H1 (cell line): ENCODE measurements around the gene KIF26B. TPM values are rescaled to one million over a fixed set of nuclear protein-coding genes. Genes with fewer than 3 reads are reported as not detected.

Experiments
- CTCF ChIA-PET: fragments of 300-600 bp; sonication (Branson Sonifier 250); formaldehyde crosslinking; loops from one replicate; lab custom pipeline; 2021; ENCODE audit not compliant: partially characterized antibody; lab: Charles Lee
- POLR2A ChIA-PET: fragments of 300-600 bp; sonication (Branson Sonifier 250); formaldehyde crosslinking; loops from one replicate; lab custom pipeline; 2021; ENCODE audit warnings: inconsistent platforms; ENCODE audit not compliant: partially characterized antibody; lab: Charles Lee
- DNase-seq, 2 experiments: peaks; one replicate each; pipeline versions ENCODE4 v3.0.0 to v3.0.0-alpha.2; 2010 to 2022; ENCODE audit warnings: low spot score in 2 of 2, low read depth in 1 of 2, mixed read lengths in 1 of 2
- FAIRE-seq: peaks from 2 replicates; lab custom pipeline; 2011; peaks lifted over from hg19 to GRCh38; lab: Jason Lieb, UNC
- H2AFZ ChIP-seq: 2 replicates; pipeline ENCODE4 v1.8.1; 2012; ENCODE audit warnings: low read length, inconsistent platforms
- H2AK5ac ChIP-seq: 2 replicates; pipeline ENCODE4 v1.6.1; 2013; ENCODE audit warnings: low read depth, low read length
- H2BK120ac ChIP-seq: replicated peaks from 2 replicates; pipeline ENCODE3; 2013; ENCODE audit warnings: low read depth, low read length, inconsistent platforms
- H2BK12ac ChIP-seq: 2 replicates; pipeline ENCODE4 v1.6.1; 2013; ENCODE audit warnings: low read depth, low read length
- H2BK15ac ChIP-seq: 2 replicates; pipeline ENCODE4 v1.6.1; 2013; ENCODE audit warnings: low read length
- H2BK20ac ChIP-seq: 2 replicates; pipeline ENCODE4 v1.6.1; 2013; ENCODE audit warnings: low read length
- H2BK5ac ChIP-seq: 2 replicates; pipeline ENCODE4 v1.6.1; 2013; ENCODE audit warnings: low read depth, low read length
- H3K14ac ChIP-seq: 2 replicates; pipeline ENCODE4 v1.6.1; 2013; ENCODE audit warnings: inconsistent platforms; ENCODE audit not compliant: insufficient read length
- H3K18ac ChIP-seq: 2 replicates; pipeline ENCODE4 v1.6.1; 2013; ENCODE audit warnings: low read length; ENCODE audit errors: extremely low read depth
- H3K23ac ChIP-seq: 2 replicates; pipeline ENCODE4 v1.6.1; 2013; ENCODE audit warnings: inconsistent platforms; ENCODE audit not compliant: insufficient read length
- H3K23me2 ChIP-seq: 2 replicates; pipeline ENCODE4 v1.6.1; 2013; ENCODE audit warnings: low read depth, low read length
- H3K27ac ChIP-seq: 2 replicates; pipeline ENCODE4 v1.6.1; 2011; ENCODE audit warnings: low read depth, low read length, inconsistent platforms
- H3K27me3 ChIP-seq, 4 experiments: replicated peaks in 1 of 4; 1 replicate in 1 of 4; 2 replicates in 3 of 4; pipeline versions ENCODE4 v1.6.1 to v1.8.1; 2011 to 2013; ENCODE audit warnings: low read length in 3 of 4, mild to moderate bottlenecking in 3 of 4, inconsistent platforms in 2 of 4, mixed read lengths in 2 of 4, moderate library complexity in 1 of 4; ENCODE audit not compliant: control insufficient read depth in 3 of 4, insufficient read depth in 3 of 4; ENCODE audit errors: extremely low read depth in 1 of 4
- H3K36me3 ChIP-seq, 4 experiments: 2 replicates each; pipeline versions ENCODE4 v1.6.1 to v1.8.1; 2011 to 2013; ENCODE audit warnings: mild to moderate bottlenecking in 4 of 4, low read length in 3 of 4, moderate library complexity in 2 of 4, control low read depth in 1 of 4, inconsistent platforms in 1 of 4; ENCODE audit not compliant: insufficient read depth in 4 of 4, control insufficient read depth in 2 of 4
- H3K4ac ChIP-seq: replicated peaks from 2 replicates; pipeline ENCODE3; 2013; ENCODE audit warnings: low read length, low read depth, mixed read lengths, inconsistent platforms; ENCODE audit not compliant: insufficient read length
- H3K4me1 ChIP-seq, 4 experiments: replicated peaks in 1 of 4; 1 replicate in 1 of 4; 2 replicates in 3 of 4; pipeline versions ENCODE4 v1.6.1 to v1.8.1; 2011 to 2013; ENCODE audit warnings: low read length in 3 of 4, inconsistent platforms in 2 of 4, mixed read lengths in 1 of 4; ENCODE audit not compliant: insufficient read depth in 4 of 4, control insufficient read depth in 3 of 4
- H3K4me2 ChIP-seq, 2 experiments: 2 replicates each; pipeline versions ENCODE4 v1.6.1 to v1.8.1; 2011 to 2013; ENCODE audit warnings: low read depth in 2 of 2, low read length in 2 of 2, control low read depth in 1 of 2, inconsistent platforms in 1 of 2, mild to moderate bottlenecking in 1 of 2; ENCODE audit not compliant: insufficient read depth in 1 of 2
- H3K4me3 ChIP-seq, 4 experiments: fragments of 200-600, 300-600 bp in 1 of 4; sonication (generic), shearing (Covaris generic), sonication (Bioruptor Twin) in 1 of 4; 2 replicates each; pipeline versions ENCODE4 v1.5.1 to v1.8.1; 2011 to 2016; ENCODE audit warnings: low read length in 4 of 4, low read depth in 3 of 4, control low read depth in 2 of 4, inconsistent platforms in 2 of 4, mild to moderate bottlenecking in 2 of 4, mixed read lengths in 1 of 4, moderate library complexity in 1 of 4; ENCODE audit not compliant: insufficient read depth in 2 of 4; ENCODE audit errors: extremely low read depth in 1 of 4
- H3K56ac ChIP-seq: replicated peaks from 2 replicates; pipeline ENCODE3; 2013; ENCODE audit warnings: low read depth, mild to moderate bottlenecking, mixed read lengths, low read length, inconsistent platforms; ENCODE audit not compliant: insufficient read length
- H3K79me1 ChIP-seq: 2 replicates; pipeline ENCODE4 v1.6.1; 2013; ENCODE audit warnings: low read depth, low read length, control low read depth
- H3K79me2 ChIP-seq, 2 experiments: 2 replicates each; pipeline versions ENCODE4 v1.6.1 to v1.8.1; 2012 to 2013; ENCODE audit warnings: low read length in 2 of 2, mild to moderate bottlenecking in 2 of 2, inconsistent platforms in 1 of 2; ENCODE audit not compliant: insufficient read depth in 2 of 2, control insufficient read depth in 1 of 2
- H3K9ac ChIP-seq, 4 experiments: replicated peaks in 1 of 4; 1 replicate in 1 of 4; 2 replicates in 3 of 4; pipeline versions ENCODE4 v1.6.1 to v1.8.1; 2011 to 2013; ENCODE audit warnings: low read depth in 3 of 4, low read length in 3 of 4, control low read depth in 2 of 4, mild to moderate bottlenecking in 2 of 4, moderate library complexity in 2 of 4, inconsistent platforms in 1 of 4; ENCODE audit errors: extremely low read depth in 1 of 4
- H3K9me3 ChIP-seq, 2 experiments: 2 replicates each; pipeline versions ENCODE4 v1.6.1 to v1.8.1; 2012 to 2013; ENCODE audit warnings: mild to moderate bottlenecking in 2 of 2, moderate library complexity in 2 of 2, control low read depth in 1 of 2, inconsistent platforms in 1 of 2, low read depth in 1 of 2, low read length in 1 of 2, mixed read lengths in 1 of 2; ENCODE audit not compliant: insufficient read depth in 2 of 2
- H4K20me1 ChIP-seq, 2 experiments: replicated peaks in 1 of 2; 2 replicates each; pipeline versions ENCODE3 to v1.8.1; 2011 to 2013; ENCODE audit warnings: inconsistent platforms in 2 of 2, low read length in 2 of 2, mild to moderate bottlenecking in 1 of 2; ENCODE audit not compliant: insufficient read depth in 2 of 2, control insufficient read depth in 1 of 2
- H4K5ac ChIP-seq: 2 replicates; pipeline ENCODE4 v1.6.1; 2013; ENCODE audit warnings: low read length, low read depth, mixed read lengths, inconsistent platforms; ENCODE audit not compliant: insufficient read length
- H4K8ac ChIP-seq: 2 replicates; pipeline ENCODE4 v1.8.0; 2013; ENCODE audit warnings: mild to moderate bottlenecking, moderate library complexity, low read length, inconsistent platforms; ENCODE audit not compliant: insufficient read depth; ENCODE audit errors: extremely low read depth
- H4K91ac ChIP-seq: replicated peaks from 2 replicates; pipeline ENCODE3; 2013; ENCODE audit warnings: low read length, mixed read lengths, inconsistent platforms; ENCODE audit not compliant: insufficient read length
- EGR1 ChIP-seq: IDR thresholded peaks from 2 replicates; pipeline ENCODE4 v1.6.1; 2011; ENCODE audit warnings: low read depth, low read length, borderline replicate concordance
- KDM4A ChIP-seq: IDR thresholded peaks from one replicate; pipeline ENCODE4 v1.7.1; 2012; ENCODE audit warnings: low read depth, mild to moderate bottlenecking, moderate library complexity, low read length, inconsistent platforms; ENCODE audit not compliant: severe bottlenecking
- MAFK ChIP-seq: IDR thresholded peaks from 2 replicates; pipeline ENCODE4 v1.6.1; 2012; ENCODE audit warnings: low read depth, mild to moderate bottlenecking, improper control_type of control experiment, low read length
- RBBP5 ChIP-seq: IDR thresholded peaks from 2 replicates; pipeline ENCODE4 v1.7.1; 2012; ENCODE audit warnings: low read depth, mild to moderate bottlenecking, inconsistent platforms, low read length, moderate library complexity, borderline replicate concordance
- TEAD4 ChIP-seq: IDR thresholded peaks from 2 replicates; pipeline ENCODE4 v1.6.1; 2012; ENCODE audit warnings: low read depth, low read length, inconsistent platforms, mixed read lengths
- WGBS, 2 experiments: shearing (Covaris generic) in 1 of 2; methylation state at CpG; one replicate each; pipeline versions ENCODE4 v1.1.6 to v1.1.7; 2013 to 2015; ENCODE audit warnings: low lambda C conversion rate in 2 of 2, mixed read lengths in 2 of 2, inconsistent platforms in 1 of 2, low coverage in 1 of 2, missing lambda C conversion rate in 1 of 2; ENCODE audit not compliant: insufficient replicate concordance in 2 of 2, insufficient coverage in 1 of 2, insufficient read length in 1 of 2; ENCODE audit errors: extremely low coverage in 1 of 2, missing lambda C conversion rate in 1 of 2; 5-methylcytosine and 5-hydroxymethylcytosine counted together
- polyA plus RNA-seq, 7 experiments: library from polyadenylated mRNA; depleted of rRNA in 3 of 7; stranded (reverse) in 5 of 7; unstranded in 2 of 7; fragments of >200 nt in 5 of 7; fragments of 200-250 nt in 2 of 7; gene quantifications; 1 replicate in 5 of 7; 2 replicates in 1 of 7; 4 replicates in 1 of 7; pipeline versions ENCODE4 v1.2.1 to v1.2.3, GENCODE V29; 2011 to 2013; ENCODE audit warnings: missing spikeins in 2 of 7, mixed read lengths in 2 of 7
- total RNA-seq: library from RNA; stranded (reverse); fragmentation: NEBNext Ultra II Directional; extraction: Animal tissue kit (Norgen Biotek cat#: 25700); gene quantifications from 2 replicates; pipeline ENCODE4 v1.2.1, GENCODE V29; 2021

KIF26B gene
- total and polyA plus RNA-seq, 2 of the 8 experiments (the other 6 are each of a cell fraction or from before 2014, with no cell fraction given), result 0.06 to 0.28 TPM

GRCh38 chr1:245334827-245335490 lies 180.2 kb downstream of the KIF26B start:
- no peak overlapping the region for H2BK20ac ChIP-seq
- H3K4me1 ChIP-seq, result peaks cover 0 to 8% (median 3%) of the 10 kb centered on the region in 4 experiments; a peak in 4 of 7 replicates
- TF ChIP-seq TEAD4 (no peak), MAFK (no peak), RBBP5 (no peak), EGR1 (no peak), KDM4A (no peak)

More at GRCh38 chr1:245334827-245335490, 180.2 kb downstream of the KIF26B start:
- Histone ChIP-seq H3K9ac (no peak overlapping the region), H3K56ac (no peak overlapping the region), H4K20me1 (no peaks in the 10 kb centered on the region), H4K5ac (no peak overlapping the region), H3K23ac (no peak overlapping the region), H3K79me2 (no peaks in the 10 kb centered on the region), H3K4me3 (no peak overlapping the region), H3K23me2 (no peaks in the 10 kb centered on the region), H3K27me3 (peaks cover 0 to 4% (median 3%) of the 10 kb centered on the region in 4 experiments; a peak in 2 of 7 replicates), H3K4me2 (no peak overlapping the region), H3K27ac (no peak overlapping the region), H3K9me3 (no peaks in the 10 kb centered on the region), H3K79me1 (no peaks in the 10 kb centered on the region), H2BK12ac (0 out of 2 replicates have a peak overlapping the region, but pooled peaks have one; percentile 0), H3K14ac (no peak overlapping the region), H2BK5ac (no peak overlapping the region), H2AFZ (no peak overlapping the region), H2BK15ac (no peak overlapping the region), H2AK5ac (no peak overlapping the region), H2BK120ac (no peak overlapping the region), H3K18ac (no peak overlapping the region), H4K8ac (peak overlapping the region; percentile 12; the same call in 1 of the 2 replicates), H4K91ac (no peak overlapping the region), H3K4ac (no peak overlapping the region), H3K36me3 (no peaks in the 10 kb centered on the region)
- no peak for DNase-seq
- CTCF ChIA-PET, result interaction anchor here (0.6 kb wide), 1 partner anchor 1563 kb away, joined by 3 read pairs; no protein-coding TSS in a partner anchor
- FAIRE-seq, result no peak
- POLR2A ChIA-PET, result no interaction called here
- 89% methylated on average over 9 of the region's 9 CpGs; no CpG with 5 or more reads in 1 of the 2 experiments for WGBS, 2 experiments
